Body of pancreas (tissue), 4 donors: Measurements from ENCODE around the gene ZNF248. TPM values are rescaled to one million over a fixed set of nuclear protein-coding genes. Genes with fewer than 3 reads are reported as not detected.

Experiments used
- ATAC-seq: fragments of 150-250 bp; one replicate; pipeline ENCODE4 v1.9.1; 2016
- DNase-seq, 4 donors: peaks; one replicate each; pipeline ENCODE4 v3.0.0-alpha.2; 2019
- H3K27ac ChIP-seq, 4 donors: fragments of 200-600 bp; sonication (generic); 1 replicate in 3 of 4; 2 replicates in 1 of 4; pipeline versions ENCODE4 v1.5.1 to v1.6.1; 2016 to 2019; ENCODE audit warnings: mild to moderate bottlenecking in 1 of 4, mixed read lengths in 1 of 4, moderate library complexity in 1 of 4
- H3K27me3 ChIP-seq, 2 donors: fragments of 200-600 bp; sonication (generic); one replicate each; pipeline ENCODE4 v1.6.0; 2016; ENCODE audit warnings: mild to moderate bottlenecking in 1 of 2
- H3K36me3 ChIP-seq, 2 donors: fragments of 200-600 bp; sonication (generic); replicated peaks in 1 of 2; 2 replicates each; pipeline ENCODE4 v1.5.1; 2016; ENCODE audit warnings: low read depth in 2 of 2; ENCODE audit not compliant: insufficient read depth in 1 of 2
- H3K4me1 ChIP-seq: fragments of 200-600 bp; sonication (generic); one replicate; pipeline ENCODE4 v1.6.0; 2016
- H3K4me3 ChIP-seq, 2 donors: fragments of 200-600 bp; sonication (generic); 1 replicate in 1 of 2; 2 replicates in 1 of 2; pipeline ENCODE4 v1.5.1; 2016 to 2019
- H3K9me3 ChIP-seq, 3 donors: fragments of 200-600 bp; sonication (generic); 1 replicate in 2 of 3; 2 replicates in 1 of 3; pipeline ENCODE4 v1.5.1; 2016
- POLR2A ChIP-seq, 3 donors: fragments of 450-650 bp; IDR thresholded peaks; one replicate each; pipeline ENCODE4 v1.6.1; 2016; ENCODE audit warnings: antibody characterized with exemption in 3 of 3, mild to moderate bottlenecking in 2 of 3
- WGBS, 2 donors: methylation state at CpG; one replicate each; pipeline ENCODE4 v1.1.5; 2017; 5-methylcytosine and 5-hydroxymethylcytosine counted together
- intact Hi-C: fragments of 100-400 bp; cut with DNase I; formaldehyde crosslinking; loops from one replicate; pipeline ENCODE4 v1.15.1; 2023
- total RNA-seq, 2 donors: library from RNA; depleted of rRNA; stranded (reverse); fragments of >200 nt; gene quantifications; one replicate each; pipeline ENCODE4 v1.1.0, GENCODE V29; 2016
- TF ChIP-seq, protein P1 (sequence below), 7 experiments: fragments of 450-650 bp in 4 of 7; fragments of 200-600 bp in 3 of 7; sonication (generic) in 3 of 7; IDR thresholded peaks; one replicate each; pipeline ENCODE4 v1.5.1; 2016 to 2019; ENCODE audit warnings: antibody characterized with exemption in 7 of 7

Gene ZNF248
- total RNA-seq, 2 donors from 2014 or later = 10.6 to 14.2 TPM

DNA sequence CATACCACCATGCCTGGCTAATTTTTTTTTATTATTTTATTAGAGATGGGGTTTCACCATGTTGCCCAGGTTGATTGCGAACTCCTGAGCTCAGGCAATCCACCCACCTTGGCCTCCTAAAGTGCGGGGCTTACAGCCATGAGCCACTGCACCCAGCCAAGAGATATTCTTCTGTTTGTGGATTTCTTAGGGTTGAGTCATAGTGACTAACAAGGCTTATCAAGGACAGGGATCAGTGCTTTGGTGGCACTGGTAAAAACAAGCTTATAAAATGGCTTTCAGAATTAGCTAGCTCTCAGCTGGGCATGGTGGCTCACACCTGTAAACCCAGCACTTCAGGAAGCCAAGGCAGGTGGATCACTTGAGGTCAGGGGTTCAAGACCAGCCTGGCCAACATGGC, 122.4 kb downstream of the ZNF248 start:
- Histone ChIP-seq H3K27me3 (no peaks in the 10 kb centered on the region), H3K9me3 (no peaks in the 10 kb centered on the region), H3K27ac (no peak overlapping the region), H3K36me3 (no peaks in the 10 kb centered on the region), H3K4me3 (no peak overlapping the region), H3K4me1 (no peaks in the 10 kb centered on the region)
- intact Hi-C loops = no loop called here
- DNase-seq (no peak), ATAC-seq (no peak)
- 71 to 75% methylated on average over 2 of the region's 2 CpGs for WGBS, 2 donors
- TF ChIP-seq, protein P1, sequence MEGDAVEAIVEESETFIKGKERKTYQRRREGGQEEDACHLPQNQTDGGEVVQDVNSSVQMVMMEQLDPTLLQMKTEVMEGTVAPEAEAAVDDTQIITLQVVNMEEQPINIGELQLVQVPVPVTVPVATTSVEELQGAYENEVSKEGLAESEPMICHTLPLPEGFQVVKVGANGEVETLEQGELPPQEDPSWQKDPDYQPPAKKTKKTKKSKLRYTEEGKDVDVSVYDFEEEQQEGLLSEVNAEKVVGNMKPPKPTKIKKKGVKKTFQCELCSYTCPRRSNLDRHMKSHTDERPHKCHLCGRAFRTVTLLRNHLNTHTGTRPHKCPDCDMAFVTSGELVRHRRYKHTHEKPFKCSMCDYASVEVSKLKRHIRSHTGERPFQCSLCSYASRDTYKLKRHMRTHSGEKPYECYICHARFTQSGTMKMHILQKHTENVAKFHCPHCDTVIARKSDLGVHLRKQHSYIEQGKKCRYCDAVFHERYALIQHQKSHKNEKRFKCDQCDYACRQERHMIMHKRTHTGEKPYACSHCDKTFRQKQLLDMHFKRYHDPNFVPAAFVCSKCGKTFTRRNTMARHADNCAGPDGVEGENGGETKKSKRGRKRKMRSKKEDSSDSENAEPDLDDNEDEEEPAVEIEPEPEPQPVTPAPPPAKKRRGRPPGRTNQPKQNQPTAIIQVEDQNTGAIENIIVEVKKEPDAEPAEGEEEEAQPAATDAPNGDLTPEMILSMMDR (IDR thresholded peaks at IDR 0.05) = no peak
- no peak for TF ChIP-seq POLR2A (IDR thresholded peaks at IDR 0.05)

Other genes with a start within 250 kb of the ZNF248 start
- gene ZNF25, start 119.0 kb upstream of the ZNF248 start, total RNA-seq = 1 to 10 TPM; 4.3 to 9.1 TPM
- 10 to 100 TPM; 20.4 to 25.7 TPM for gene ZNF33A, start 153.1 kb upstream of the ZNF248 start, total RNA-seq
- gene ZNF37A, start 236.7 kb upstream of the ZNF248 start, total RNA-seq = 10 to 100 TPM; 21.4 to 23.3 TPM